Uterus (tissue), 2 donors: ENCODE measurements around the gene GPATCH8.

Experiments
- CTCF ChIP-seq, 4 experiments: fragments of 200-600 bp in 2 of 4; fragments of 450-650 bp in 2 of 4; sonication (generic) in 2 of 4; IDR thresholded peaks; one replicate each; pipeline ENCODE4 v1.5.1; 2016 to 2019; ENCODE audit warnings: antibody characterized with exemption in 4 of 4, mild to moderate bottlenecking in 2 of 4, moderate library complexity in 1 of 4
- POLR2A ChIP-seq, 2 donors: fragments of 450-650 bp; IDR thresholded peaks; one replicate each; pipeline ENCODE4 v1.6.1; 2016; ENCODE audit warnings: antibody characterized with exemption in 2 of 2, mild to moderate bottlenecking in 1 of 2, moderate library complexity in 1 of 2

DNA sequence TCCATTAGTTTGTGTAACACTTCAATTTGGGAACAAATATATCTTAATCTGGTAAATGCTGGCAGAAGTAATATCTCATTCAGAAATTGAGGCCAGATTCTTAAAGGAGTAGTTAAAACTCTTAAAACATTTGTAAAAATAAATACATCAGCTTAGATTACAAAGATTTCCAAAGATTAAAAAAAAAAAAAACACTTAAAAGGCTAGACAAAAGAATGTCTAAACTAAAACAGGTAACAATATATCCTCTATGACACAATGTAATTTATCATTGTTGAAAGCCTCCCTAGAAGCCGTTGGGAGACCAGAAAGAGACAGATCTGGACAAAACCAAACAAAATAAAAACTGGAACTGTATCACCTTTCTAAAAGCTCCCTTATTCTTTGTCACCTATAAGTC, 3.5 kb downstream of the GPATCH8 start:
- TF ChIP-seq POLR2A (IDR thresholded peaks at IDR 0.05) (no peak), CTCF (IDR thresholded peaks at IDR 0.05) (no peak)
